Embryonic facial prominence (tissue), 1 donor: ENCODE results near the gene NSUN4.
"Not testable (repeated sequence)": the region's sequence is repeated elsewhere in the genome, so short reads cannot be mapped to it uniquely, and the experiment has no call there.

ENCODE experiments used
- DNase-seq: peaks from one replicate; pipeline ENCODE4 v3.0.0-alpha.2; 2016; ENCODE audit errors: extremely low spot score

Gene NSUN4

GRCh38 chr1:46325285-46326076 lies 15.1 kb upstream of the NSUN4 start:
- DNase-seq, result not testable (repeated sequence)

DNA sequence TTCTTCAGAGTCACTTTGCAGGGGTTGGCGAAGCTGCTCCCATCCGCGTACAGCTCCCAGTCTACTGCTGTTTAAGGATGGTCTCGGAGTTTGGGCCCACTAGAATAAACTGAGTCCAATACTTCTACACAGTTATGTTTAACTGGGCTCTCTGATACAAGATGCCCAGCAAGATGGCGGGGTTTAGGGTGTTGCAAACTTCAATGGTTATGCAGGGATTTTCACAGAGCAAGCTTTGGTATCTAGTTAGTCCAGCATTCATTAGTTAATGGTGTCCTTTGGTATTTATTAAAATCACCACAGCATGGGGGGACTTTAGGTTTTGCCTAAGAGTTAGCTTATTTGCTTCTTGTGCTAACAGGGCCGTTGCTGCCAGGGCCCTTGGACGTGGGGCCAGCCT lies 12.4 kb upstream of the NSUN4 start:
- DNase-seq, result not testable (repeated sequence)

DNA sequence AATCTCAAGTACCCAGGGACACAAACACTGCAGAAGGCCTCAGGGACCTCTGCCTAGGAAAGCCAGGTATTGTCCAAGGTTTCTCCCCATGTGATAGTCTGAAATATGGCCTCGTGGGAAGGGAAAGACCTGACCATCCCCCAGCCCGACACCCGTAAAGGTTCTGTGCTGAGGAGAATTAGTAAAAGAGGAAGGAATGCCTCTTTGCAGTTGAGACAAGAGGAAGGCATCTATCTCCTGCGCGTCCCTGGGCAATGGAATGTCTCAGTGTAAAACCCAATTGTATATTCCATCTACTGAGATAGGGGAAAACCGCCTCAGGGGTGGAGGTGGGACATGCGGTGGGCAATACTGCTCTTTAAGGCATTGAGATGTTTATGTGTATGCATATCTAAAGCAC lies 10.8 kb upstream of the NSUN4 start:
- DNase-seq, result not testable (repeated sequence)

GRCh38 chr1:46330381-46330780 lies 10.2 kb upstream of the NSUN4 start:
- DNase-seq, result not testable (repeated sequence)

- DNase-seq, result not testable (repeated sequence)
Observed at GRCh38 chr1:46331786-46332540, 8.6 kb upstream of the NSUN4 start.

DNA sequence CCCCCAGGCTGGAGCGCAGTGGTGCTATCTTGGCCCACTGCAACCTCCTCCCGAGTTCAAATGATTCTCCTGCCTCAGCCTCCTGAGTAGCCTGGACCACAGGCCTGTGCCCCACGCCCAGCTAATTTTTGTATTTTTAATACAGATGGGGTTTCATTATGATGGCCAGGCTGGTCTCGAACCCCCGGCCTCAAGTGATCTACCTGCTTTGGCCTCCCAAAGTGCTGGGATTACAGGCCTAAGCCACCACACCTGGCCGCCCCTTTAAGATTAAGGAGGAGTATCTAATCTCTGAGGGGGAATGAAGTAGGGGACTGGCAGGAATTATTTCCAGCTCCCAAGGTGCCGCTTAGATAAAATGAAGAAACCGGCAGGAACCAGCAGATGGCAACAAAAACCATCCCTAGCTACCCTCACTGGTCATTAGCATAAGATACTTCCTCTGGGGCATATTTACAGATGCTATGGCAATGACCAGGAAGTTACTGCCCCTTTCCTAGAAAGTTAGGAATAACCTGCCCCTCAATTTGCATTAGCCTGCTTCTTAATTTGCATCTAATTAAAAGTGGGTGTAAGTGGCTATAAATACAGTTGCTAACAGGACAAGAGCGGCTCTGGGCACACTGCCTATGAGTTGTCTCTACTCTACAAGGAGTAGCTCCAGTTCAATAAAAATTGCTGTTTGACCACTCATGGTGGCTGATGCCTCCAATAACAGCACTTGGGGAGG lies 7.1 kb upstream of the NSUN4 start:
- no peak for DNase-seq

GRCh38 chr1:46334030-46334384 lies 6.6 kb upstream of the NSUN4 start:
- DNase-seq, result no peak

GRCh38 chr1:46335081-46335480 lies 5.5 kb upstream of the NSUN4 start:
- no peak for DNase-seq

GRCh38 chr1:46337409-46337808 lies 3.2 kb upstream of the NSUN4 start:
- DNase-seq, result not testable (repeated sequence)

GRCh38 chr1:46341222-46342083 lies 846 bp downstream of the NSUN4 start:
- DNase-seq, result no peak

DNA sequence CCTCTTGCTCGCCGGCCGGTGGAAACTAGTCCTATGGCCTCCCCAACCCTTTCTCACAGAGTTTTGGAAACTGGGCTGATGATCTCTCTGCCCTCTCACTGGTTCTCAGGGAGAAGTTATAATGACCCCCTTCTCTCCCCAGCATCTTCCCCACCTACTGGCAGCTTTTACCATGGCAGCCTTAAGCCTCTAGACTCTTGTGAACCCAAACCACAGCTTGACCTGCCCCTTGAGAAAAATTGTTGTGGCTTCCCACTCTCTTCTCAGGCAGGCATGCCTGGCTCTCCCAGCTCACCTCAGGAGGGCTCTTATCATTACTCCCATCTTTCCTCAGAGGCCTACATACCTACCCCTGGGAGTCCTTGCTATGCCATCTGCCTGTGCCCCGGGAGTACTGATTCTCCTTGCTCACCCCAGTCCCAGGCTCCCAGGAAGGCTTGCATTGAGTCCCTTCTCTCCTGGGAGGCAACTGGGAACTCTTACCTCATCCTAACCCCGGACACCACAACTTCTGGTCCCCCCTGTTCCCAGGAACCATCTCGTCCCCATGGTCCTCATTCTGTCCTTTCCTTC lies 1.6 kb downstream of the NSUN4 start:
- DNase-seq, result no peak

DNA sequence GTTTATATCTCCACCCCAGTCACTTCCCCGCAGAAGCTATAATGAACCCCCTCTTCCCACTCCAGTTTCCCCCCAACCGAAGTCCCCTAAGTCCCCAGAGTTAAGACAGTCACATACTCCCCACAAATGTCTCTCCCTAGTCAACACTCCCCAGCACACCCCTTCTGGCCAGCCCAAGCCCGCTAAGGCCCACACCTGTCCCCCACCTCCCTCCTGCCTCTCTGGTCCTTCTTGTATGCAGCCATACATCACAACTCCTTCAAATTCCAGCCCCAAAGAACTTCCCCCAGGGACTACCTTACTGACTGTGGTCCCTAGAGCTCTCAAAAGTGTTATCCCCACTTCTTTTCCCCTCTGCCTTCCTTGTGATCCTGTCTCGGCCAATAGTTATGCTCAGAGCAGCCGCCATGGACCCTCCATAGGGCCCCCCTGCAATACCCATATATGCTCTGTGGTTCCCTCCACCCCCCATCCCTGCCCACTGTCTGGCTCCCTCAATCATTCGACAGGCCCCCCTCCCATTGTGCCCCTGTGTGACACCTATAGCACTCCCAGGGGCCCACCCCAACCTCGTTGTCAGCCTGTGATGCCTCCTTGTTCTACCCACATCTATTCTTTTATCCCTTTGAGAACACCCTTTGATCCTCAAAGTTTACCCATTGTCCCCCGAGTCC lies 2.2 kb downstream of the NSUN4 start:
- DNase-seq, result no peak

- no peak for DNase-seq
Observed at GRCh38 chr1:46343351-46343695, 2.7 kb downstream of the NSUN4 start.

GRCh38 chr1:46343705-46344104 lies 3.1 kb downstream of the NSUN4 start:
- DNase-seq, result no peak

GRCh38 chr1:46344481-46344880 lies 3.9 kb downstream of the NSUN4 start:
- DNase-seq, result no peak

- no peak for DNase-seq
Observed at GRCh38 chr1:46345281-46345680, 4.7 kb downstream of the NSUN4 start.

DNA sequence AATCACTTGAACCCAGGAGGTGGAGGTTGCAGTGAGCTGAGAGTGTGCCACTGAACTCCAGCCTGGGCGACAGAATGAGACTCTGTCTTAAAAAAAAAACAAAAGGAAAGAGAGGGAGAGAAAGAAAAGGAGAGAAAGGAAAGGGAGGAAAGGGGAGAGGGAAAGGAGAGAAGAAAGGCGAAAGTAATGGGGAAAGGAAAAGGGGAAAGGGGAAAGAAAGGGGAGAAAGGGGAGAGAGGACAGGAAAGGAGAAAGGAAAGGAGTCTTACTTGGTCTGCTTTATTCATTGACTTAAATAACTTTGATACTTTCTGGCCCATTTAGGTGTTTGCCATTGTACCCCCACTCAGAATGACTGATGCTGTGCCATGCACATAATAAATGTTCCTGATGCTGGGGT lies 11.8 kb downstream of the NSUN4 start:
- DNase-seq, result no peak

GRCh38 chr1:46355920-46356319 lies 15.3 kb downstream of the NSUN4 start:
- not testable (repeated sequence) for DNase-seq

GRCh38 chr1:46362158-46362557 lies 21.6 kb downstream of the NSUN4 start:
- DNase-seq, result no peak

GRCh38 chr1:46363121-46363520 lies 22.5 kb downstream of the NSUN4 start:
- DNase-seq, result no peak

GRCh38 chr1:46364612-46365011 lies 24.0 kb downstream of the NSUN4 start:
- no peak for DNase-seq
